Colonic mucosa (tissue), 4 donors: ENCODE results near the gene FAM222A. TPM values are rescaled to one million over a fixed set of nuclear protein-coding genes. Genes with fewer than 3 reads are reported as not detected.

Experiments
- DNase-seq: peaks from one replicate; pipeline ENCODE4 v3.0.0-alpha.2; 2020
- H3K27ac ChIP-seq: fragments of 200-600 bp; one replicate; pipeline ENCODE4 v1.8.0; 2021
- H3K27me3 ChIP-seq: fragments of 200-600 bp; one replicate; pipeline ENCODE4 v1.8.0; 2021
- H3K36me3 ChIP-seq: fragments of 200-600 bp; one replicate; pipeline ENCODE4 v1.8.0; 2021
- H3K4me1 ChIP-seq: fragments of 200-600 bp; one replicate; pipeline ENCODE4 v1.8.0; 2021; ENCODE audit warnings: mild to moderate bottlenecking
- H3K4me3 ChIP-seq: fragments of 200-600 bp; one replicate; pipeline ENCODE4 v1.8.0; 2021
- H3K9ac ChIP-seq, 2 donors: one replicate each; pipeline ENCODE4 v1.7.0; 2013; ENCODE audit warnings: control low read depth in 2 of 2, low read depth in 2 of 2, low read length in 2 of 2
- H3K9me3 ChIP-seq: fragments of 200-600 bp; one replicate; pipeline ENCODE4 v1.8.0; 2021
- CTCF ChIP-seq: fragments of 200-600 bp; IDR thresholded peaks from one replicate; pipeline ENCODE4 v1.8.0; 2022; ENCODE audit warnings: antibody characterized with exemption, mild to moderate bottlenecking
- intact Hi-C: fragments of 100-400 bp; cut with DNase I; formaldehyde crosslinking; loops from one replicate; pipeline ENCODE4 v1.14.1; 2022
- total RNA-seq, 2 donors: library from RNA; stranded (reverse); fragmentation: NEBNext Ultra II Directional in 1 of 2; extraction: Animal tissue kit (Norgen Biotek cat#: 25700) in 1 of 2; gene quantifications; one replicate each; pipeline ENCODE4 v1.2.1, GENCODE V29; 2021
- donor health status: healthy.
- donor health status: DM: no; HTN: no; CAD: no.
- donor health status: DM: no; HTN: no; CAD: no.

FAM222A gene
- total RNA-seq, 2 donors from 2014 or later = 3.9 to 5.5 TPM

GRCh38 chr12:109808876-109809646, 95.4 kb downstream of the FAM222A start:
- H3K27ac ChIP-seq = no peak overlapping the region
- no peaks in the 10 kb centered on the region for H3K36me3 ChIP-seq
- intact Hi-C loops = loop anchor here (5.0 kb wide), 2 partner anchors 38 to 73 kb away; partner anchors contain the start of gene GLTP
- no peak overlapping the region for H3K4me3 ChIP-seq
- TF ChIP-seq CTCF = no peak
- DNase-seq = no peak
- no peaks in the 10 kb centered on the region for H3K27me3 ChIP-seq
- no peak overlapping the region for H3K9ac ChIP-seq
- H3K9me3 ChIP-seq = no peaks in the 10 kb centered on the region
- H3K4me1 ChIP-seq = no peaks in the 10 kb centered on the region

DNA sequence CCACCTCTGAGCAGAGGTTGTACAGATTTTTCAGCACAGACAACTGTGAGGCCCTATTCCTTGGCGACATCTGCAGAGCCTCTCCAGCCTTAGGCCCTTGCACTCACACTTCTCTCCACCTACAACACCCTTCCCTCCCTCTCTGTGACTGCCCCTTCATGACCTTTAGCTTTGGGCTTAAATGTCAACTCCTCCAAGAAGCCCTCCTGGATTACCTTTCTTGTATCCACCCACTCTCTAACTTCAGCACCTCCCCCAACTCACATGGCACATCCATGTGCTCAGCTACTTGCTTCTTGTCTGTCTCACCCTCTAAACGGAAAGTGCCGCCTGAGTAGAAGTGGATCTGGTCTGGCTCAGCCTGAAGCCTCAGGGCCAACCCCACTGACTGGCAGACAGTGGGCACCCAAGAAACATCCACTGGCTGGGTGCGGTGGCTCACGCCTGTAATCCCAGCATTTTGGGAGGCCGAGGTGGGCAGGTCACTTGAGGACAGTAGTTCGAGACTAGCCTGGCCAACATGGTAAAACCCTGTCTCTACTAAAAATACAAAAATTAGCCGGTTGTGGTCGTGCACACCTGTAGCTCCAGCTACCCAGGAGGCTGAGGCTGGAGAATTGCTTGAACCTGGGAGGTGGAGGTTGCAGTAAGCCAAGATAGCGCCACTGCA, 97.5 kb downstream of the FAM222A start:
- Histone ChIP-seq H3K9me3 (no peaks in the 10 kb centered on the region), H3K27ac (no peak overlapping the region), H3K36me3 (no peaks in the 10 kb centered on the region), H3K4me1 (no peaks in the 10 kb centered on the region), H3K27me3 (no peaks in the 10 kb centered on the region), H3K9ac (no peak overlapping the region), H3K4me3 (no peak overlapping the region)
- intact Hi-C loops = no loop called here
- DNase-seq = no peak
- TF ChIP-seq CTCF = no peak

DNA sequence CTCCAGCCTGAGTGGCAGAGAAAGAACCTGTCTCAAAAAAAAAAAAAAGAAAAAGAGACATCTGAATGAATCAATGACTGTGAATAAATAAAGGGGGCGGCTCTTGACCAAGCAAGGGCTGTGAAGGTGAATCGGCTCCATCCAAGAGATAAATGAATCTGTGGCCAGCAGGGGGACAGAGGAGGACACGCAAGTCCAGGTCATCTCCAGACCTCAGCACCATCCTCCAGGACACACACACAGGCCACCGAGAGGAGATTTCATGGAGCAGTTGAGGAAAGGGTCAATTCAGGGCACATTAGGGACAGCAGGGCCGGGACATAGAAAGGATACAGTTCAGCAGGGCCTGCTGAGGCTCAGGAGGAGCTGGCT, 98.0 kb downstream of the FAM222A start:
- no peak for DNase-seq
- H3K27me3 ChIP-seq = no peaks in the 10 kb centered on the region
- no peak overlapping the region for H3K9ac ChIP-seq
- no peak overlapping the region for H3K4me3 ChIP-seq
- H3K4me1 ChIP-seq = no peaks in the 10 kb centered on the region
- no peak for TF ChIP-seq CTCF
- no peak overlapping the region for H3K27ac ChIP-seq
- H3K9me3 ChIP-seq = no peaks in the 10 kb centered on the region
- intact Hi-C loops = no loop called here
- no peaks in the 10 kb centered on the region for H3K36me3 ChIP-seq

DNA sequence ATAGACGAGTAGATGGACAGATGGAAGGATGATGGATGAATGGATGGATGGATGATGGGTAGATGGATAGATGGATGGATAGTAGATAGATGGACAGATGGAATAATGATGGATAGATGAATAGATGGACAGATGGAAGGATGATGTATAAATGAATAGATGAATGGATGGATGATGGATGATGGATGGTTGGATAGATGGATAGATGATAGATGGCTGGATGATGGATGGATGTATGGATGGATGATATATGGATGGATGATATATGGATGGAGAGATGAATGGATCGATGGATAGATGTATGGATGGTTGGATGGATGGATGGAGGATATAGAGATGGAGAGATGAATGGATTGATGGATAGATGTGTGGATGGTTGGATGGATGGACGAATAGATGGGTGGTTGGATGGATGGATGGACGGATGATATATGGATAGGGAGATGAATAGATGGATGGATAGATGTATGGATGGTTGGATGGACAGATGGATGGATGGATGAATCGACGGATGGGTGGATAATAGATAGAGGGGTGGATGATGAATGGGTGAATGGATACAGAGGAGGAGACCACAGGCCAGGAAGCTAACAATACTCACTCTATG, 100.3 kb downstream of the FAM222A start:
- no peak for TF ChIP-seq CTCF
- H3K36me3 ChIP-seq = no peaks in the 10 kb centered on the region
- DNase-seq = no peak
- no peaks in the 10 kb centered on the region for H3K9me3 ChIP-seq
- H3K4me1 ChIP-seq = no peaks in the 10 kb centered on the region
- H3K27me3 ChIP-seq = no peaks in the 10 kb centered on the region
- H3K9ac ChIP-seq = no peak overlapping the region
- H3K27ac ChIP-seq = no peak overlapping the region
- intact Hi-C loops = no loop called here
- H3K4me3 ChIP-seq = no peak overlapping the region

DNA sequence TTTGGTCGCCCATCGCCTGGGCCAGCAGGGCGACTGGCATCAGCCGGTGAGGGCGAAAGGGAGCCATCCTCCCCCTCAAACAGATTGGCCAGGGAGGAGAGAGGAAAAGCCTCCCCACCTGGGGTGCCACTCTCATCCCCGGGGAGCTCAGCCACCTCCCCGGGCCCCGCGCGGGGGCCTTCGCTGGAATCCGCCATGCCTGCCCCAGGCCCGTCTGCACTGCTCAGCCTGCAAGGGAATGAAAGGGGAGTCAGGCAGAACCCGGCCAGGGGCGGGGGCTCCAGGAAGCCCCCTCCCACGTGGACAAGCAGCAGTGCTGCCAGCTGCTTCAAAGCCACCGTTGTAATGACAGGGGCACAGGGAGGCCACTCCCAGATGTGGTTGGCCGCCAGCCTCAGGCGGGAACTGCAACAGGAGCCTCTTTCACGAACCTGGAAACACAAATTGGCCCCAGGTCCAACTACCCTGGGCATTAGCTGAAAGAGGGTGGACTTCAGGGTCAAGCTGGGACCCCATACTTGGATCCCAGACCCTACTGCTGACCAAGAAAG, 101.0 kb downstream of the FAM222A start:
- H3K4me3 ChIP-seq = no peak overlapping the region
- DNase-seq = no peak
- H3K27me3 ChIP-seq = no peaks in the 10 kb centered on the region
- H3K27ac ChIP-seq = no peak overlapping the region
- no peaks in the 10 kb centered on the region for H3K4me1 ChIP-seq
- intact Hi-C loops = no loop called here
- no peak for TF ChIP-seq CTCF
- H3K36me3 ChIP-seq = no peaks in the 10 kb centered on the region
- no peak overlapping the region for H3K9ac ChIP-seq
- H3K9me3 ChIP-seq = no peaks in the 10 kb centered on the region
